GM21360 (cell line): ENCODE data around the gene DDX1.

Source experiments
- ATAC-seq: cut with Tn5 transposase; IDR thresholded peaks from one replicate; pipeline ENCODE4 v1.9.1; 2021; ENCODE audit warnings: mild to moderate bottlenecking, moderate library complexity; ENCODE audit not compliant: unreplicated experiment

Gene DDX1

DNA sequence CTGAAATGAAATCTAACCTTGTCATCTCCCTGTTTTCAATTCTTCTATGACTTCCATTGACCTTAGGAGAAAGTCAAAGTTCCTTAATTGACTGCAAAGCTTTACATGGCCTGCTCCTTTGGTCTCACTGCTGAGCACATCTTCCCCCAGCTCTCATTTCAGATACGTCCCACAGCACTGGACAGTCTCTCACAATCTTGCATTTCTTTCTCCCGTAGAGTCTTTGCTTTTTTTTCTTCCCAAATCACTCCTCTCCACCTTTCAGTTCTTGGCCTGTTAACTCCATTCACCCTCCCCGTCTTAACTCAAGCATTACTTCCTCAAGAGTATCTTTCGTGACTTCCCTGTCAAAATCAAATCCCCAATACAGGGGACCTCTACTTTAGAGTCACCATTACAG is 67.2 kb downstream of the DDX1 start:
- ATAC-seq: no peak

DNA sequence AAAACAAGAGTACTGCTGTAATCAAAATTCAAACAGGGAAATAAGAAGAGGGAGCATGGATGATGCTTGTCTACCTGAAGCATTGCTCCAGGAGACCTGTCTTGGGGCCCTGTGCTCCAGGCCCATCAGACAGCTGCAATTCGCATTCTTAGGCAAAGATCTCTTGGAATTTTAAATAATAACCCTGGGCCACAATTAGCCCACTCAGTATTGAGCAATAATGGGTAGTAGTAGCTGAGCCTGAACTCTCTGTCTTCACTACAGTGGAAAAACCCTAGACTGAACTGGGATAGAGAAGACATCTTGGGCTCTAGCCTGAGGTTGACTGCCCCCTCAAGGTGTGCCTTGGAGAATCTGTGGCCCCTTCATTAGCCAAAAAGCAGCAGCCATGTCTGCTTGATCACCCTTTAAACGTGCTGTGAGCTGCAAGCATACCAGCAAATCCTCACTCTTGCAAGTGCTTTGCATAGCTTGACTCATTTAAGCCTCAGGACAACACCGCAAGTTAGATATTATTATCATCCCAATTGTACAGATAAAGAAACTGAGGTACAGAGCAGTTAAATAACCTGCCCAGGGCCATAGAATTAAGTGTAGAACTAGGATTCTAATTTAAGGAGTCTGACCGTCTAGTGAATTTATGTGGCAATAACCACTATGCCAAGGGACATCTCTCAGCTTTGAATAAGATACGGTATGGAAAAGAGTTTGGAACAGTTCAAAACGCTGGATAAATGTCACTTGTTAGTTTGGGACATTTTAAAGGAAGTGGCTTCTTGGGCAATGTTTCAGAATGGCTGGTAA is 69.0 kb downstream of the DDX1 start:
- ATAC-seq: no peak

DNA sequence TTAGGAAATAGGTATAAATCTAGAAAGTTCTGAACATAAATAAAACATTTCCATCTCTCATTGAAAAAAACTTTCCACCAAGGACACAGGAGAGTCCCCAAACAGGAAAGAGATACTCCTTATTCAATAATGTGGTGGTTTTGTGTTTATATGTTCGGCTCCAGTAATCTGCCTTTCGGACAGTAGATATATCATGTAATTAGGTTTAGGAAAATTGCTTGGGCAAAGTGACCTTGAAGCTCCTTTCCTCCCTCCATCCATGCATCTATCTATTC is 69.6 kb downstream of the DDX1 start:
- no peak for ATAC-seq

DNA sequence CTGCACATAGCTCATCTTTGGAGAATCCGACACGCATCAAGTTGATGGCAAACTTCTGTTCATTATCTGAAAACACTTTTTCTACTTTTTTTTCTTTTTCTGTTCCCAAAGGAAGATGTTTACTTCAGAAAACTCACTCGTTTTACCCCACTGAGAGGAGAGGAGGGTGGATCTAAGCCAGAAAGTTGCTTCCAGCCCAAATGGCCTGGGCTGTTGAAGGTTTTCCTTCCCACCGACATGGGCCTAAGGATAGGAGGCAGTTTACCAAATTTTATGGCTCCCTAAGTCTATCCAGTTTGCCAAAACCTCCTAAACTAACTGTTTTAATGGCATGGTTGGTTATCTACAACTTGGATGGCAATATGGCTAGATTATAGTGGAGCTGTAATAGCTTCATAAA is 70.4 kb downstream of the DDX1 start:
- no peak for ATAC-seq

DNA sequence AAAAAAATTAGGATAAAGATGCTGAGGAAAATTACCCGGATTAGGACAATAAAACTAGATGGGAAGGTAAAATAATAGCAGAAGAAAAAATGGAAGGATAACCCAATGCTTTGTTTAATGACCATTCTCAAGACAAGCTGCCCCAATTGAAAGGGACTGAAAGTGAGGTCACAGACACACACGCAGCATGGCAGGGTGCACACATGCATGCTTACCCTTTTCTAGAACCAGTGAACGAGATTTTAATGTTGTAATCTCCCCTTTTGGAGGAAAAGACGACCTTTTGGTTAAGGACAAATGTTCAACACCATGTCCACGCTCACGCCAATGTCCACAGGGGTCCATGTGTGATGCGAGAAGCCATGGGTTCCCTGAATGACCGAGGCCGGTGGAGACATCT is 70.9 kb downstream of the DDX1 start:
- no peak for ATAC-seq

DNA sequence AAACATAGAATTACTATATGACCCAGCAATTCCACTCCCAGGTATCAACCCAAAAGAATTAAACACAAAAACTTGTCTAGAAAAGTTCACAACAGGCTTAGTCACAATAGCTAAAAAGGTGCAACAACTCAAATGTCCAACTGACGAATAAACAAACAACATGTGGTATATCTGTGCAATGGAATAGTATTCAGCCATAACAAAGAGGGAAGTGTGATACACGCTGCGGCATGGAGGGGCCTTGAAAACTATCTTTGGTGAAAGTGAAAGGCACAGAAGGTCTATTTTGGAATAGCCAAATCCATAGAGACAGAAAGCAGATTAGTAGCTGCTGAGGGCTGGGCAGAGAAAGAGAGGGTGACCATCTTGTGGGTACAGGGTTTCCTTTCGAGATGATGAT is 72.1 kb downstream of the DDX1 start:
- ATAC-seq: no peak

DNA sequence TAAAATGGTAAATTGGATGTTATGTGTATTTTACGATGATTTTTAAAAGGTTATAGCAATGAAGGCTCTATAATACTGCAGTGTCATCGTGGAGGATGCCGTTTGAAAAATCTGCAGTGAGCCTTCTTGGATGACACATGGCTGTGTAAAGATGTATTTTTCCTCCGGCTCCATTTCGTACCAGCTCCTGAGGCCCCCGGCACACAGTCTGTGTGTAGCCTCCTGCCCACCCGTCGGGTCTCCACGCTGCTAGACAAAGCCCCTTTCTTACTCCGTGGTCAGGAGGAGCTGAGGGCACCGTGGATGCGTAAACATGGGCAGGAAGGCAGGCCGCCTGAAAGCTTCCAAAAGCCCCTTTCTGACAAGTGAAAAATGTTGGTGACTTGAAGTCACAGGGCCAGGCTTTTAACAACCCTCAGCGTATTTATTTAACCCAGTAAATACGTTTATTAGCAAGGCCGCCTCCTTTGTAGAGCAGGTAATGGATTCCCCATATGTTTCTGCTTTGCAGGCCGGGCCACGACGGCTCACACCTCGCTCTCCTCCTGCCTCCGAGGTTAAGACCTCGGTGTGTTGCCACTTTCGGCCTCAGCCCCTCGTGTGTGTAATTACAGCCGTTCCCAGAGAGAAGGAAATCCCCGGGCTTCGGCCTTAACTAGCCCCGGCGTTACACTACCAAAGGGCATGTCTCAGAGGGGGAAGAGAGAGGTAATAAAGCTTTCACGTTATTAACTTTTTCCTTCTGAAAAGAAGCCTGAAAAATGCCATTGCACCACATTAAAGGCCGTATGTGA is 72.8 kb downstream of the DDX1 start:
- ATAC-seq: no peak

DNA sequence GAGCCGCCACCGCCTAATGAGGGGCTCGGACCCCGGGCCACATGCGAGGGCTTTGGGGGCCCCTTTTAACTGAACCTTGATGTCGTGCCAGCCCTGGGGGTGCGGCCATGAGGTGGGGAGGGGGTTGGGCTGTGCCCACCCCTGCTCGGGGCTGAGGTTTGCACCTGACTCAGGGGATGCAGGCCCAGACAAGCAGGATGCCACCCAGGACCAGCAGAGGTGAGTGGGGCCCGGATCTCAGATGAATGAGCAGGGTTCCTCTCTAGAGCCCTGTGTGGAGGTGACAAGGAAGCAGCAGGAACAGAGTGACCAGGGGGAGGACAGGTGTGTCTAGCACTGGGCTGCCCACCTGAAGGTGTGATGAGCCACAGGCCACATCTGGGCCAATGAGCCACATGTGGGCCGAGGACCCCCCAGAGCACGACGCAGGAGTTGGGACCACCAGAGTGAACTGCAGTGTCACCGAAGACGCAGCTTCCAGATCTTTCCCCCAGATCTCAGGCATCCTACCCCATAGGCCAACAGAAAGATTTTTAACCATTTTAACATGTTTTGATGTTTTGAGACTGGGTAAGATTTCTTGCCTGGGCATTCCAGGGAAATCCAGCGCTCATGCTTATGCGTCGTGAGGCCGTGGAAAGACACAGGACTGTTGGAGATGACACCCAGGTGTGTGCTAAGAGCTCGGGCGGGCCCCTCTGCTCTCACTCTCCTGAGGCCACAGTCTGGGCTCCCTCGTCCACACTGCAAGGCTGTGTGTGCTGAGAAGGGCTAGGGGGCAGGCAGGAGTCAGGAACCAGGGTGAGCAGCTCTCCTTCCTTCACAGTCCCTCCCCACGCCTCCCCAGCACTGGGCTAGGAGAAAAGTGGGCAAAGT is 73.6 kb downstream of the DDX1 start:
- no peak for ATAC-seq

DNA sequence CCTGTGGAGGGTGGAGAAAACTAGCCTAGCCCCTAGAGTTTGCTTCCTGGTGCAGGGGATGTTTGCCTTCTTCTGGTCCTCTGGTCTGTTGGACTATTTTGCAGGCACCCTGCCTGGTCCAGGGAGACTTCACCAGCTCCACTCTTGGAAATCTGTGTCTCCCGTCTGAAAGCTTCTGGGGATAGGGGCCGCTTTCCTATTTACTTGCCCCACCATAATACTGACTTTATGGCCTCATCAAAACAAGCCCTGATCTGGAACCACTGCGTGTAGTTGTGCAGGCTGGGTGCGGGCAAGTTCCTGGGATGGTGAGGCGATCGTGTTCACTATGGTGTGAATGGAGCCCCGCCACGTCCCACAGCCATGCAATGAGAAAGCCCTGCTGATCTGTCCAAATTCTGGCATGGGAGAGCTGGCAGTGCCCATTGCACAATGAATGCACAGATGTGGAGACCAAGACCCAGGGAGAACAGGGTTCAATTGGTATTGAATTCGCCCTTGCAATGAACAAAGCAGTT is 74.3 kb downstream of the DDX1 start:
- ATAC-seq: no peak

DNA sequence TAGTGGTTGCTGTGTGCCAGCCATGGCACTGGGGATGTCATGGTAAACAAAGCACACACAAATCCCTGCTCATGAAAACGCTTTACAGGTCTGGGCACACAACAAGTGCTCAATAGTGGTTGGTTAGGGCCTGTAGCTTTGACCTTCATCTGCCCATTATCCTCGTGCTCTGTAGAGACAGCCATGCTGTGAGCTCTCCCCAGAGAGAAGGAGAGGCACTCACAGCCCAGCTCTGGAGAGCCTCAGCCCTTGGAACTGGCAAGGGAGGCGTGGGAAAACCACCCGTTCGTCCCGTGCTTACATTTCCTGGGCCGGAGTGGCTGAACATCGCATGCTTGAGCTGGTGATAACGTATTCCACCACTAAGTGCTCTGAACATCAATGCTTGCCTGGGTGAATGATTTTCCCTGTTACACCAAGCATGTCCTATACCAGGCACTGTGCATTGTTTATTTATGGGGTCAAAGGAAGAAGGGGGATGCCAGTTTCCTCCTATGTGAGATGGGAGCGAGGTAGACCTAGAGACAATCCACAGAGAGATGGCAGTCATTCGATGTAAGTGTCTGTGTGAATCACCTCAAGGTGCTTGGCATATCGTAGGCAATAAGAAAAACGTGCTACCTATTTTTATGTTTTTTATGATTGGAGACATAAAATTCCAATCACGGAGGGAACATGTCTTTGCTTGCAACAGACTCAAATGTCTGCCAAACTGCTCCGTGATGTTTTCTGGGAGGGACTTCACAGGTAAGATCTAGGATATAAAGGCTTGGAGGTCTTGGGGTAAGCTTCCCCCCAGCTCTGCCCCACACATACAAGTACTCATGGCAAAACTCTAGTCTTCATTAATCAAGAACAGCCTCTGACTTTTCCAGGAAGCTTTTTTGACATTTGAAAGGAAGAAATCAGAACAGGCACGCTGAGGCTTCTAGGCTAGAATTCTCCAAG is 75.5 kb downstream of the DDX1 start:
- no peak for ATAC-seq

DNA sequence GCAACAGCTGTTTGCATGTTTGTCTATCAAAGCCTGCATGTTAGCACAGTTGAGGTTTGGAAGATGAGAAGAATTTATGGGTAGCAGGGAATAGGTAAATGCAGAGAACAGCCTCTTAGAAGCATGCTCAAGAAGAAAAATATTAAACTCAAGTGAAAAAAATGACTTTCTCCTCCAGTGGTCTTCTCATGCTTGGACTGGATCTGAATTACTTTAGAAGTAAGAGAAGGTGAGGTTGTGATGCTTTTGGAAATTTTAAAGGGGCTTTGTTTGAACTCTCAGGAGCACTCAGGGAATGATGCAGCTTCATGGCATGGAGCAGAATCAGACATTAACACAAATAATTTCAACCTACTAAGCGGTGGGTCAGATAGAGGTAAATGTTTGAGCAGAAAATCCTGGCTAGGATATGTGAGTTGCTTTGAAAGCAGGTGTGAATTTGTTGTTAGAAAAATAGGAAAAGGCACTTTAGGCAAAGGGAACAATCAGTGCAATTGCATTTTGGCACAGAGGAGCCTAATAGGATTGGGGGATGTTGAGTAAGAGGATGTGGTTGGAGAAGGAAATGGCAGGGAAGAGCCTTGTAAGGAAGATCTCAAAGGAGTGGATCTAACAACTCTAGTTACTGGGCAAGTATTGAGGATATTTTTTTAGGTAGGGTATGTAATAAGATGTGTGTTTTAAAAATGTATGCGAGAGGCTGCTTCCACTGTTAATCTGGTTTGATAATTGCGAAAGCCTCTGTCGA is 76.3 kb downstream of the DDX1 start:
- ATAC-seq: no peak

DNA sequence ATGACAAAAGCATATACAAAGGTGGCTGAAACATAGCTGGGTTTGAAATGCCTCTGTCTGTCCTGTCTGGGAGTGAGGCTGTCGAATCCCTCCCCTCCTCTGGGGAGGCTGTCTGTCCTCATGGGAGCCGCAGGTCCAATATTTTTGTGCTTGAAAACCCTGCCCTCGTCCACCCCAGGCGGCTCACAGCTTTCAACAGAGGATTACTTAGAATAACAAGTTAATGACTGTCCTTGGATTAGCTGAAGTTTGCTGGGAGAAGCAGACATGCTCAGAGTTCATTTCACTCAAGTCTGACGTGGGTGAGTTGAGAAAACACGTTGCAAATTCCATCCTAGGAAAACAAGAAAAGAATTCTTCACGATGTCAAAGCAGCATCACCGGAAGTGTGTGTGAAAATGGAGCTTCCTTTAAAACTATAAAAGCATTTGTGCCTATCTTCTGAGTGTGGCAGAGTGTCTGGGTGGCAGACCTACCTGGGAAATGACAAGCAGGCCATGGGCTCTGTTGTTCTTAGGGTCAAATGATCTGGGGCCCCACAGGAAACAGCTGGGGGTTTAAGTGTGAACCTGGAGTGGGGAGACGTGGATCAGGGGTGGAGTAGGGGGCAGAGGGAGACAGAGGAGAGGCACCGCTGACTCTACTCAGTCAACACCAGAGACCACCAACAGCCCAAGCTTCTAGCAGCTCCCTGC is 77.1 kb downstream of the DDX1 start:
- no peak for ATAC-seq

DNA sequence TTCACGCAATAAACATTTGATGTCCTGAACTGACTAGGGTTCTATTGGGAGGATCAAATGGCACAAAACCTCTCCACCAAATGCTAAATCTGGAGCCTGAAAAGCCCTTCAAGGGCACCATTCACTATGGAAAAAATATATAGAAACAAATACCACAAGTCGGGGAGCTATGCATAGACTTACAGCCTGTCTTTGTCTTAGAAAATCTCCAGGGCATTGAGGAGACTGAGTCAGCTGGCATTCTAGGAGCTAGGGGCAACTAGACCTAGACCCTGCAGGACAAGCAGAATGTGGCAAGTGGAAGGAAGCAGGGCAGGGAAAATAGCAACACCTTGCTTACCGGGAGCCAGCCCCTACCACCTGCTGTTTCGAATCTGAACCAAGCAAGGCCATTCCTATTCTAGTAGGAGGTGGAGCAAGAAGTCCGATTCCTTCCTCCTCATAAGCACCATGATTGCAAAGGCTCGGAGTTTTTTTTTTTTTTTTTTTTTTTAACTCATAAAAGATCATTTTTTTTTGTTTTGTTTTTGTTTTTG is 77.8 kb downstream of the DDX1 start:
- ATAC-seq: no peak

DNA sequence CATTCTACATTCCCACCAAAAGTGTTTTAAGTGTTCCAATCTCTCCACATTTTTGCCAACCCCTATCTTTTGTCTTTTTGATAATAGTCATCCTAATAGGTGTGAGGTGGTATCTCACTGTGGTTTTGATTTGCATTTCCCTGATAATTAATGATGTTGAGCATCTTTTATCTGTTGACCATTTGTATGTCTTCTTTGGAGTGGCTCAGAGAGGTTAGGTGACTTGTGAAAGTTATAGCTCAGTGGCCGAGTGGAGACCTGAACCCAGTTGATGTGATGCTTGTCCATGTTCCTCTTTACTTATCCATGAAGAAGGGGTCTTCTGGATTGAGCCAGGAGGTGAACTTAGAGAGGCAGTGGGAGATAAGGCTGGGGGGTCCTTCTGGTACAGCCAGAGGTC is 78.8 kb downstream of the DDX1 start:
- ATAC-seq: no peak

DNA sequence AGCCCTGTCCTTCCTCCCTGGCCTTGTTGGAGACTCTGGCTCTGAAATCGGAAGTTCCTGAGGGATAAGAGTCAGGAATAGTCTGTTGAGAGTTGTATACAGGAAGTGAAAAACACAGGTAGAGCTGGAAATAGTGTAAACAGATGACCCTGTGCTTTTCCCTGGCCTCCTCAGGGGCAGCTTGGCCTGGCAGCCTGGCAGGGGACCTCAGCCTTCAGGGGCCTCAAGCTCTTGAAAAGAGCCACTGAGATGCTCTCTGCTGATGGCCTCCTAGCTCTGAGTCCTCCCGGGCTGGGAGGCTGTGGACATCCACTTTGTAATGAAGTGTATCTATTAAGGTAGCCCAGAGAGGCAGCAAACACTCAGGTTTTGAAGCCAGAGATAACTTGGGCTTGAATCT is 79.3 kb downstream of the DDX1 start:
- no peak for ATAC-seq

DNA sequence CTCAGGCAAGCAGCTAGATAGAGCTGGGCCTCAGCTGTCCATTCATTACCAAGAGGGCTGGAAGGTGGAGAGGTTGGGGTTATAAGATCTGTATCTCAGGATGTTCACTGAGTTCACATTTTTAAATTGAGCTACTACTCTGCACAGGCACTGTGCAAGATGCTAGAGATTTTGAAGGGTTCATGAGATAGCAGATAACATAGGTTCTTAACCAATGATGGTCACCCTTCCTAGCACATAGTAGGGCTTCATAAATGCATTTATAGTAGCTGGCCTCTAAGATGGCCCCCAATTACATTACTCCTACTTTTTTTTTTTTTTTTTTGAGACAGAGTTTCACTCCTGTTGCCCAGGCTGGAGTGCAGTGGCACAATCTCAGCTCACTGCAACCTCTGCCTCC is 79.7 kb downstream of the DDX1 start:
- ATAC-seq: no peak

DNA sequence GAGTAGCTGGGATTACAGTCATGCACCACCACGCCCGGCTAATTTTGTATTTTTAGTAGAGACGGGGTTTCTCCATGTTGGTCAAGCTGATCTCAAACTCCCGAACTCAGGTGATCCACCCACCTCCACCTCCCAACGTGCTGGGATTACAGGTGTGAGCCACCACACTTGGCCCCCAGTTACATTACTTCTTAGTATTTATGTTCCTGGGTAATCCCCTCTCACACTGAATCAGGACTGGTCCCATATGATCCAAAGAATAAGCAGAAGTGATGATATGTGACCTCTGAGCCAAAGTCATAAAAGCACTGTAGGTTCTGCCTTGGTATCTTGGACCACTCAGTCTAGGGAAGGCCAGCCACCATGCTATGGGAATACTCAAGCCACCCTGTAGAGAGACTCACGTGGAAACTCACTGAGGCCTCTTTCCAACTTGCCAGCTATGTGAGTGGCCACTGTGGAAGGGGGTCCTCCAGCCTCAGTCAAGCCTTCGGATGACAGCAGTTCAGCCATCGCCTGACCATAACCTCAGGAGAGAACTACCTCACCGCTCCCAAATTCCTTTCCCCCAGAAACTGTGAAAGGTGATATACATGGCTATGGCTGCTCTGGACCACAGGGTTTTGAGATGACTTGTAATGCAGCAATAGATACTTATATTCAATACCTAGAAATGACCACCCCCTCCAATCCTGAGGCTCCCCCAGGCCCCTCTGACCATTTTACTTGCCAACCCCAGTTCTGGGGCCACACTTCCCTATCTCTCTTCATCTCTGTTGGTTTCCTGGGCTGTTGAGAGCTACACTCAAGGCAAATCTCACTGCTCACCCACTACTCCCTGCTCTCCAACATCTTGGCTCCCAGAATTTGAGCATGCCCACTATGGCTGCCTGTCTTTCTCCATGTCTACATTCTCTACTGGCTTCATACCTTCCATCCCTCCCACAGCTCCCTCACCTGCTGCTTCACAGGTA is 80.5 kb downstream of the DDX1 start:
- no peak for ATAC-seq
